HG03571 (cell line): ENCODE results near the gene TUBB2A.
A peak's percentile ranks its signal among the peaks of the same experiment; 100 is the strongest.
"Not testable (repeated sequence)": the region's sequence is repeated elsewhere in the genome, so short reads cannot be mapped to it uniquely, and the experiment has no call there.

Experiments used
- ATAC-seq: cut with Tn5 transposase; IDR thresholded peaks from one replicate; pipeline ENCODE4 v1.9.1; 2021; ENCODE audit not compliant: unreplicated experiment

Gene TUBB2A

GRCh38 chr6:3181105-3181504 lies 23.8 kb upstream of the TUBB2A start:
- ATAC-seq: no peak

GRCh38 chr6:3179945-3180344 lies 22.6 kb upstream of the TUBB2A start:
- ATAC-seq: not testable (repeated sequence)

- not testable (repeated sequence) for ATAC-seq
Measured at GRCh38 chr6:3178666-3179065, 21.3 kb upstream of the TUBB2A start.

- ATAC-seq: no peak
Measured at GRCh38 chr6:3176562-3177355, 19.4 kb upstream of the TUBB2A start.

GRCh38 chr6:3175715-3176402 lies 18.5 kb upstream of the TUBB2A start:
- no peak for ATAC-seq

- not testable (repeated sequence) for ATAC-seq
Measured at GRCh38 chr6:3173636-3174089, 16.3 kb upstream of the TUBB2A start.

- ATAC-seq: not testable (repeated sequence)
Measured at GRCh38 chr6:3172789-3173188, 15.4 kb upstream of the TUBB2A start.

- not testable (repeated sequence) for ATAC-seq
Measured at GRCh38 chr6:3171313-3172175, 14.2 kb upstream of the TUBB2A start.

- ATAC-seq: not testable (repeated sequence)
Measured at GRCh38 chr6:3170676-3171075, 13.3 kb upstream of the TUBB2A start.

- not testable (repeated sequence) for ATAC-seq
Measured at GRCh38 chr6:3168046-3168445, 10.7 kb upstream of the TUBB2A start.

- ATAC-seq: not testable (repeated sequence)
Measured at GRCh38 chr6:3166535-3167225, 9.3 kb upstream of the TUBB2A start.

- ATAC-seq: no peak
Measured at GRCh38 chr6:3165631-3166534, 8.5 kb upstream of the TUBB2A start.

GRCh38 chr6:3164388-3164787 lies 7.0 kb upstream of the TUBB2A start:
- ATAC-seq: no peak

GRCh38 chr6:3163248-3163594 lies 5.9 kb upstream of the TUBB2A start:
- no peak for ATAC-seq

GRCh38 chr6:3162565-3163247 lies 5.4 kb upstream of the TUBB2A start:
- peak; percentile 63 for ATAC-seq

- ATAC-seq: no peak
Measured at GRCh38 chr6:3162067-3162497, 4.7 kb upstream of the TUBB2A start.

GRCh38 chr6:3159805-3160781 lies 2.7 kb upstream of the TUBB2A start:
- no peak for ATAC-seq
